IPS DF 4.7 (cell line): ENCODE results near the gene APLF.
"Not testable (repeated sequence)": the region's sequence is repeated elsewhere in the genome, so short reads cannot be mapped to it uniquely, and the experiment has no call there.

Experiments used
- DNase-seq: peaks from one replicate; pipeline ENCODE4 v3.0.0-alpha.2; 2013; ENCODE audit warnings: low spot score; ENCODE audit errors: extremely low read depth

APLF gene

DNA sequence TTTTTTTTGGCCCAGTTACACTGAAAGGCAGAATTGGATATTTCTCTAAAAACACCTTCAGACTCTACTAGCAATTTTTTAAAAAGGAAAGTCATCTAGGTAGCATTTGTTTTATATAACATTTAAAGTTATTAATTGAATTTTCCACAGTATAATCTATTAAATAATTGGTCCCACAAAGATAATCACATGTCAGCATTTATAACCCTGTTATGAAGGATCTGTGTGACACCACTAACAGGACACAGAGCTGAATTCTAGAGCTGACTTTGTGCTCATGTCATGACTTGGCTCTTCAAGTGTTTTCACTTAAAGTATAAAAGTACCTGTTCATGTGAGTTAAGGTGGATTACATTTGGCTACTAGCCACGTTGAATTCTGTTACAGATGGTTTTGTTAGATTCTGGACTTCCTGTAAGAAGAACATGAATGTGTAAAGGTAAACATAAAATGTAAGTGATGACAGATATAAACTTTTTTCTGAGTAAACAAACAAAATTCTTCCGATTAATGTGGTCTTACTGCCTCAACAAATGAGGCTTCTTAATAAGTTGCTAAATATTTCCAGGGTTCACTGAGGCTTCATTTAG lies 106.9 kb downstream of the APLF start:
- no peak for DNase-seq

DNA sequence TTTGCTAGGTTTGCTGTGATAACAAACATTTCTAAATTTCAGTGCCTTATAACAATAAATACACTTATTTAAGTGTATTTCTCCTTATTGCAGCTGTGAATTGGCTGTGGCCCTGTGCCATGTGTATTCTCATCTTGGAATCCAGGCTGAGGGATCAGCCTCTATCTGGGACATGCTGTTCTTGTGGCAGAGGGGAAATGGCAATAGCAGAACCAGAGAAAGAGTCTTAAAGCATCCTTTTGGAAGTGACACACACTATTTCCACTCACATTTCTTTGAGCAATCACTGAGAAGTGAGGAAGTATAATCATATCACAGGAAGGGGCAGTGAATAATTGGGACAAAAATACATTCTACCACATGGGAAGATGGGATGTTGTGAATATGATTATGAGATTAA lies 109.8 kb downstream of the APLF start:
- no peak for DNase-seq

DNA sequence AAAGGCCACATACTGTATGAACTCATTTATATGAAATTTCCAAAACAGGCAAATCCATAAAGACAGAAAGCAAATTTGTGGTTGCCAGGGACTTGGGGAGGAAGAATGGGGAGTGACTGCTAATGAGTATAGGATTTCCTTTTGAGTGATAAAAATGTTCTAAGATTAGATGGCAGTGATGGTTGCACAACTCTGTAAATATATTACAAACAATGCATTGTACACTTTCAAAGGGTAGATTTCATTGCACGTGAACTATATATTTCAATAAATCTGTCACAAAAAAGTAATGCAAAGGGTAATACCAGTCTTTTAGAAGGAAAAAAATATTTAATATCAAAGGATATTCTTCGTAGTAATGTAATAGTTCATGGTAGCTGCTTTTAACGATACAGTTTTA lies 112.3 kb downstream of the APLF start:
- no peak for DNase-seq

DNA sequence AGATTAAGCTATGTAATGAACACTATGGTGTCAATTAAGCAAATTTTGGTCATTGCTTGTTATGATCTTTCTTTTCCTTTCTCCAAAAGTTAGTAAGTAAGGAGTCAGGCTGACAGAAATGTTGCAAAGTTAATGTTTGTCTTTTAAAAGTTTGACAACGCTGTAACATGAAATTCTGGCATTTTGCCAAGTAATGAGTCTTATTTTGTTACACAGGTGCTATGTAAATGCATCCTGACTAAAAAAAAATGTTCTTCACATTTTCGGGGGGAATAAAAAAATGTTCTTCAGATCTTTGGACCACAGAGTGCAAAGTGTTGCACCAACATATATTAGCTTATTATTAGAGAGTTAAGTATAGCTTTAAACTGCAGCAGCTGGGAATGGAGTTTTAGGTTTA lies 121.2 kb downstream of the APLF start:
- DNase-seq: no peak

DNA sequence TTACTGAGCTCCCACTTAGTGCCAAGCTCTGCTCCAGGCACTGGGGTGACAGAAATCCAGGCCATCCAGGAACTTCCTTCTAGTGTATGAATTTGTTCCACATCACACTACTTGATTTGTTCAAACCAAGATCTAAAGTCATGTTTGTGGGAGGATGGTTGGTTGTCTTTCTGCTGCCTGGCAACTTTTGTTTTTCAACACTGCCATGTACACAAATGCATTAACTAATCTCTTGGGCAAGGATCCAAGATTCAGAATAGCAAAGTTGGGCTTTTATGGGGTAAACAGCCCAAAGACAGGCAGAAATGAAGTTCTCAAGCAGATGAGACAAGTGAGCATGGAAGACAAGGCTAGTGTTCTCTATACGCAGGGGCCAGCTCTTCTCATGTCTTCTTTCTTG lies 122.6 kb downstream of the APLF start:
- no peak for DNase-seq

DNA sequence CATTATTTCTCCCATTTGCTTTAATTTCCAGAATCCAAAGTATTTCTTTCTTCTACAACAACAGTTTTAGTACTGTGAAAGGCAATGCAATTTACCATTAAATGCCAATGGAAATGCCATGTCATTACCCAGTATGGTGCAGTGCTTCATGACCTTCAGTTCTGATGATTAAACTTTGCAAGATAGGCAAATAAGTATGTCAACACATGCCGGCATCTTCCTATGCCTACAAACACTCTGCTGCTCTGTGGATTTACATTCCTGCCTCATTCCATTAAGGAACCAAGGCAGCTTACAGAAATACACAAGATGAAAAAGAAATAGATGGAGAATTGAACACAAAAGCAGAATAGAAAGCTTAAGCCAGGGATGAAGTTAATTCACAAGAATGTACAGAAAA lies 123.3 kb downstream of the APLF start:
- no peak for DNase-seq

DNA sequence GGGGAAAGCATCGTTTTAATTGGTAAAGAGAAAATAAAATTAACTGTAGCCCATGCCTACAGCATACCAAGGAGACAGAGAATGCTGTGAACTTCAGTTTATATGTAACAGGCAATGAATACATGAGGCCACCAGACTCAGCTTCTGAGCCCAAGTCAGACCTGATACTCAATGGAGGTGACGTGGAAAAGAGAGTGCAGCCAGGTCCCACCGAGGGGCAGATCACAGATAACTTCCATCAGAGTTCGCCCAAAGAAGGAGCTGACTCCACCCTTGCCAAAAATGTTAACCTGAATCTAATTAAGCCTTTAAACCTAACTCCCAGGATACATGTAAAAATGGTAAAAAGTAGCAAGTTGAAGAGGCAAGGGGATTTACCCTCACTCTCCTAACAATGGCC lies 123.8 kb downstream of the APLF start:
- DNase-seq: no peak

DNA sequence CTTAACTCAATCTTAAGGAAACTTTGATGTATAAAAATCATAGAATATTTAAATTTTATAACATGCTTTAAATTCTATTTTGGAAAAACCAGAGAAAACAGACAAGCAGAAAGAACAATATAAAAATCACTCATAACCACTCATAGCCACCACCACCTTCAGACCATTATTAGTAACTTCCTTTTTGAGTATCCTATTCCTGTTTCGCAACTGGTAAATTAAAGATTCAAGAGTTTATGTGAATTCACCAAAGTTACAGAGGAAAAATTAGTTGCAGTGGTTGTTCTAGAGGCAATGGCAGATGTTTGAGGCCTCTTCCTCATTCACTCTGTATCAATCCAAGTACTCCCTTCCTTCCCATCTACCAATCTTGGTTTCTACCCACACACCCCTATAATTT lies 126.7 kb downstream of the APLF start:
- no peak for DNase-seq

DNA sequence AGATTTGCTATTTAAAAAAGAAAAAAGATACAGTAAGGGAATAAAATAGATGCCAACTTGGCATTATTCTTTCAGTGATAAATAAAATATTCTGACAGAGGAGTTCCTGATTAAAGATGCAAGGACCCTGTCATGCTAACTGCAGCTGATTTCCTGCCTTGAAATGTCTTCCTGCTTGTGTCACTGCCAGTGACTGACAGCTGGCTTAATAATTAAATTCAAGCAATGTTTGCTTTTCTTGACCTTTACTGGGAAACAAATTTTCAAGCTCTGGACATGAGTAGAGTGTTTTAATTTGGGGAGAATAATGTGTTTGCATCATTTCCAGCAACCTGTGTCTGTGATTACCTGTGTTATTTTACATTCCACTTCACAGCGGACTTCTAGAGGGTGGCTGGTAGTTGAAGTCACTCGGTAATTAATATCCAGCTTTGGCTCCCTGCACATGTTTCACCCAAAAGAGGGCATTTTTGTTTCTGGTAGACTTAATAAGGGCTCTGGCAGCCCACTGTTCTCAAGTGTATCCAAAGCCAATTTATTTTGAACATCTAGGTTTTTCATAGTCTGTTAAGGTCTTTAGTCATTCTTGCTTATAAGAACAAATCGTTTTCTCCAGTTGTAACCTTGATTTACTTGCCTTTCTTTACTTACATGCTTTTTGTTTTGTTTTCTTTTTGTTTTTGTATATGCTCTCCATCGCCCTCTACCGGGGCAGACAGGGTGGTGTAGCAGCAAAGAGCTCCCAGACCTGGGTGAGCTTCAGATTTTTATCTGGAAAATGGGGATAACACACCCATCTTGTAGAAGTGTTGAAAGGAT lies 127.5 kb downstream of the APLF start:
- DNase-seq: peak; percentile 38

DNA sequence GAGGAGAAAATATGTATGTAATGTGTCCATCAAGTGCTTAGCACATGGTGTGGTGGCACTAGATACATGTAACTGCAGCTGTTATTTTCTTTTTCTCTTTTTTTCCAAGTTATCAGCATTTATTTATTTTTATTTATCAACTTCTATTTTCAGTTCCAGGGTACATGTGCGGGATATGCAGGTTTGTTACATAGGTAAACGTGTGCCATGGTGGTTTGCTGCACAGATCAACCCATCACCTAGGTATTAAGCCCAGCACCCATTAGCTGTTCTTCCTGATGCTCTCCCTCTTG lies 128.1 kb downstream of the APLF start:
- not testable (repeated sequence) for DNase-seq

DNA sequence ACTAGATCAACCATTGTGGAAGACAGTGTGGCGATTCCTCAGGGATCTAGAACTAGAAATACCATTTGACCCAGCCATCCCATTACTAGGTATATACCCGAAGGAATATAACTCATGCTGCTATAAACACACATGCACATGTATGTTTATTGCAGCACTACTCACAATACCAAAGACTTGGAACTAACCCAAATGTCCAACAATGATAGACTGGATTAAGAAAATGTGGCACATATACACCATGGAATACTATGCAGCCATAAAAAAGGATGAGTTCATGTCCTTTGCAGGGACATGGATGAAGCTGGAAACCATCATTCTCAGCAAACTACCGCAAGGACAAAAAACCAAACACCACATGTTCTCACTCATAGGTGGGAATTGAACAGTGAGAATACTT lies 133.1 kb downstream of the APLF start:
- not testable (repeated sequence) for DNase-seq

DNA sequence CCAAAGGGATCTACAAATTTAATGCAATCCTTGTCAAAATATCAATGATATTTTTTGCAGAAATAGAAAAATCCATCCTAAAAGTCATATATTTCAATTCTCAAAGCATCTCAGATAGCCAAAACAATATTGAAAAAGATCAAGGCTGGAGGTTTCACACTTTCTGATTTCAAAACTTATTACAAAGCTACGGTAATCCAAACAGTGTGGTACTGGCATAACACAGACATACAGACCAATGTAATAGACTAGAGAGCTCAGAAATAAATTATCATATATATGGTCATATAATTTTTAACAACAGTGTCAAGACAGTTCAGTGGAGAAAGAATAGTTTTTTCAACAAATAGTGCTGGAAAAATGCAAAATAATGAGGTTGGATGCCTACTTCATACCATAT lies 135.7 kb downstream of the APLF start:
- no peak for DNase-seq

DNA sequence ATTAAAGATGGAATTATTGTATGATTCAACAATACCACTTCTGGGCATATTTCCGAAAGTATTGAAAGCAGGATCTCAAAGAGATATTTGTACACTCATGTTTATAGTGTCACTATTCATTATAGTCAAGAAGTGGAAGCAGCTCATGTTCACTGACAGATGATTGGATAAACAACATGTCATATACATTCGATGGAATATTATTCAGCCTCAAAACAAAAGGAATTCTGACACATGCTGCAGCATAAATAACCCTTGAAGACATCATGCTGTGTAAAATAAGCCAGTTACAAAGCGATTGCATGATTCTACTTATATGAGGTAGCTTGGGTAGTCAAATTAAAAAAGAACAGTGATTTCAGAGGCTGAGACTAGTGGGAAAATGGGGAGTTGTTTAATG lies 136.7 kb downstream of the APLF start:
- DNase-seq: no peak

DNA sequence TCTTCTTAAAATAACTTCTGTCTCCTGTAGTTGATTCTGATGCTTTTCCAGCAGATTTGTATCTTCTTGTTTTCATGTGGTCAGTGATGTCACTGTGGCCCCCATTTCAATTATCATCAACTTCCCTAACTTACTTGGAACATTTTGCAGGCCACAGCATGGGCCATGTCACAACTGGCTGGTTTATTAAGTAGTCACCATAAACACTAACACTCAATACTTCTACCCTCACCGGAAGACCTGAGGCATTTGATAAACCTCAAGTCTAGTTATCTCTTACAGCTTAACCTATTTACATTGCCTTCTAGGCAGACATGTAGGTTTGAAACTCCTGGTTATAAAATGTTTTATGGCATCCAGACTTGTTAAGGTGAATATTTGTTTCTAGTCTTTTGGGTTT lies 138.6 kb downstream of the APLF start:
- no peak for DNase-seq

DNA sequence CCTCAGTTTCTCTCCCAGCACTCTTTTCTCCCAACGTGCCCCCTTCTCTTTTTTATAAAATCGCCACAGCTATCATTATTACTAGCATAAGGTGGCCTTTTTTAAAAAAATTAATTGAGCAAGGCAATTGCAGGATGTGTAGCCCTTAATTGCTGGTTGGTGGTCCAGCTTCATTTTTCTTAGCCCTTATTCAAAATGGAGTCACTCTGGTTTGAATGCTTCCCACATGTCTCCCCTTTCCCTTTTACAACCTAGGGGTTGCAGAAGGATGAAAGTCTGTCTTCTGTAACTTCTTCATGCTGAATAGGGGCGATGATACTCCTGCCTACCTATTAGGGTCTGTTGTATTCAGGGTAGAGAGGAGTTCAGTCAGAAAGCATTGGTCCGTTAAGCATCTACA lies 139.4 kb downstream of the APLF start:
- no peak for DNase-seq

DNA sequence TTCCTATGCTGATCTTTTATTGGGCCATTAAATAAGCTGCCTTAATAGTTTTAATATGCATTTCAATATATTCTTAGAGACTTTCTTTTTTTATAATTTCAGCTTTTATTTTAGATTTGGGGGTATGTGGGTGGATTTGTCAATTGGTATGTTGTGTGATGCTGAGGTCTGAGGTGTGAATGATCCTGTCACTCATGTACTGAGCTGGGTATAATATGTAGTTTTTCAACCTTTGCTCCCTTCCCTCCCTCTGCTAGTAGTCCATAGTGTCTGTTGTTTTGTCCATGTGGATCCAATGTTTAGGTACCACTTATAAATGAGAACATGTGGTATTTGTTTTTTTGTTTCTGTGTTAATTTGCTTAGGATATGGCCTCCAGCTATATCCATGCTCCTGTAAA lies 140.5 kb downstream of the APLF start:
- no peak for DNase-seq

DNA sequence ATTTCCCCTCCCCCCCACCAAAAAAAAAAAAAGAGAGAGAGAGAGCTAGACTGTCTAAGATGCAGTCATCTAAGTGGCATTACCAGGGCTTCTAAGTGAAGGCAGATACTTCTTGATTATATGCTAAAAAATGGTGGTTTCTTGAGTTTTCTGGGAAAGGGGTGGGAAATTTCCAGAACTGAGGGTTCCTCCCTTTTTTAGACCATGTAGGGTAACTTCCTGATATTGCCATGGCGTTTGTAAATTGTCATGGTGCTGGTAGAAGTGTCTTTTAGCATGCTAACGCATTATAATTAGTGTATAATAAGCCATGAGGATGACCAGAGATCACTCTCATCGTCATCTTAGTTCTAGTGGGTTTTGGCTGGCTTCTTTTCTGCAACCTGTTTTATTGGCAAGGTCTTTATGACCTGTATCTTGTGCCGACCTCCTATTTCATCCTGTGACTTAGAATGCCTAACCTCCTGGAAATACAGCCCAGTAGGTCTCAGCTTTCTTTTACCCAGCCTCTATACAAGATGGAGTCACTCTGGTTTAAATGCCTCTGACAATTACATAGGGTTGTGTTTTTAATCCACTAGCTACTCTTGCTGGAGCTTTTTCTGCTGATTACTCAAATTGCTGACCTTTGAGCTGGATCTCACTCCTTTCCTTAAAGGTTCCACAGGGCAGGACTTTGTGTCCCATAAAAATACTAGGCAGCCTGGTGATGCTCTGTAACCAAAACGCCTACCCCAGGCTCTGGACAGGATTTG lies 145.6 kb downstream of the APLF start:
- DNase-seq: no peak

DNA sequence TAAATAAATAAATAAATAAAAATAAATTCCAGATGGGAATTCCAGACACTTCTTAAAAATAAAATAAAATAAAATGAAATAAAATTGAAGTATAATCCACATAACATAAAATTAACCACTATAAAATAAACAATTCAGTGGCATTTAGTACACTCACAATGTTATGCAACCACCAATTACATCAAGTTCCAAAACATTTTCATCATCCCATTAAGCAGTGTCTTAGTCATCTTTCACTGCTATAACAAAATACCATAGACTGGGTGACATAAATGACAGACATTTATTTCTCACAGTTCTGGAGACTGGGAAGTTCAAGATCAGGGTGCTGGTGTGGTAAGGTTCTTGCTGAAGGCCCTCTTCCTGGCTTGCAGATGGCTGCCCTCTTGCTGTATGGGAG lies 153.4 kb downstream of the APLF start:
- DNase-seq: no peak

DNA sequence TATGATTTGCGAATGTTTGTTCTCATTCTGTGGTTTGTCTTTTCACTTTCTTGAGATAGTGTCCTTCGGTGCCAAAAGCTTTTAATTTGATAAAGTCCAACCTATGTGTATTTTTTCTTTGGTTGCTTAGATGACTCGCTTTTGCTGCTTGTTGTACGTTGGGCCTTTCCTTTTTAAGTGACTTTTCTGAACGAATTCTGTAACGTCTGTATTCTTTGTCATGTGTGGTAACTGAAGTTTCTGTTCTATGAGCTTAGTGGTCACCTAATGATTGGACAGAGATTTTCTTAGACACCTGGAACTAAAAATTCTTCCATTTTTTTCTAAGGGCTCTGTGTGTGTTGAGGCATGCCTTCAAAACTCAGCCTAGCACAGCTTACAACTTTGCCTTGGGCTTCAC lies 156.4 kb downstream of the APLF start:
- DNase-seq: no peak

DNA sequence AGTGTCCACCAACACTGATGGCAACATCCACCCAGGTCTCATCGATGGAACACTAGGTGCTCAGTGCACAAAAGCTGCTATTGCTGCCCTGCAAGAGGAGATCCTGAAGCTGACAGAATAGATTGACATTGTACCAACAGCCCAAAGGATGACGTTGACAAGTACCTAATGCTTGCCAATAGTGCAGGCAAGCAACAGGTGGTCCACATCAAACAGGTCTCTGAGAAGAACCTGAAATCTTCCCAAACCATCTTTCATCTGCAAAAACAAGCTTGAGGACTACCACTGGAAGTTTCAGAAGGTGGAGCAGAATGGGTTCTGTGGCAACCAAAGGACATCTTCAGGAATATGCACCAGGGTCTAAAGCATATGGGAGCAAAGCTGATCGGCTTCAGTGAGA lies 160.2 kb downstream of the APLF start:
- no peak for DNase-seq
